WI38 (cell line): ENCODE data around the gene TEFM.

Experiments used
- H3K4me3 ChIP-seq: 2 replicates; pipeline ENCODE4 v1.5.1; 2011; ENCODE audit warnings: low read depth, mild to moderate bottlenecking, control low read depth, low read length
- CTCF ChIP-seq: IDR thresholded peaks from 2 replicates; pipeline ENCODE4 v1.5.1; 2012; ENCODE audit warnings: low read depth, mild to moderate bottlenecking, control low read depth, low read length

TEFM gene

DNA sequence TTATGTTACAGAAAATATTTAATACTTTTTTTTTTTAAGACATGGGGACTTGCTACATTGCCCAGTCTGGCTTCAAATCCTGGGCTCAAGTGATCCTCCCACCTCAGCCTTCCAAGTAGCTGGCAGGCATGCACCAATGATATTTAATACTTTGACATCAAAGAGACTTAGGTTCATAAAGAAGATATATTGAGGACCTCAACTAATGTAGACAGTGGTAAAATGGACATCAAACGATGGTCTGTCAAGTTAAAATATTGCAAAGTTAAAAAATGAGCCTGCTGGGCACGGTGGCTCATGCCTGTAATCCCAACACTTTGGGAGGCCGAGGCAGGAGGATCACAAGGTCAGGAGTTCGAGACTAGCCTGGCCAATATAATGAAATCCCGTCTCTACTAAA lies 8.7 kb downstream of the TEFM start:
- no peak overlapping the region for H3K4me3 ChIP-seq
- no peak for TF ChIP-seq CTCF

GRCh38 chr17:30894236-30894635 lies 11.8 kb downstream of the TEFM start:
- no peak overlapping the region for H3K4me3 ChIP-seq
- no peak for TF ChIP-seq CTCF

DNA sequence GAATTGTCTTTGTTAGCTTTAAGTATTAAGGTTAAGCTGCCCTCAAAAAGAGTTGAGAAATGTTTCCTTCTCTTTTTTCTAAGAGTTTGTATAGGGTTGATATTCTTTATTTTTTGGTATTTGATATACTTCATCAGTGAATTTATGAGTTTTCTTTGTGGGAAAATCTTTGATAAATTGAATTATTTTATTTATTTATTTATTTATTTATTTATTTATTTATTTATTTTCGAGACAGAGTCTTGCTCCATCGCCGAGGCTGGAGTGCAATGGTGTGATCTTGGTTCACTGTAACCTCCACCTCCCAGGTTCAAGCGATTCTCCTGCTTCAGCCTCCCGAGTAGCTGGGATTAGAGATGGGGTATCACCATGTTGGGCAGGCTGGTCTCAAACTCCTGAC lies 19.9 kb downstream of the TEFM start:
- no peak overlapping the region for H3K4me3 ChIP-seq
- no peak for TF ChIP-seq CTCF

- H3K4me3 ChIP-seq, result no peak overlapping the region
- TF ChIP-seq CTCF, result no peak
Measured at GRCh38 chr17:30869005-30869404, 37.0 kb downstream of the TEFM start.

DNA sequence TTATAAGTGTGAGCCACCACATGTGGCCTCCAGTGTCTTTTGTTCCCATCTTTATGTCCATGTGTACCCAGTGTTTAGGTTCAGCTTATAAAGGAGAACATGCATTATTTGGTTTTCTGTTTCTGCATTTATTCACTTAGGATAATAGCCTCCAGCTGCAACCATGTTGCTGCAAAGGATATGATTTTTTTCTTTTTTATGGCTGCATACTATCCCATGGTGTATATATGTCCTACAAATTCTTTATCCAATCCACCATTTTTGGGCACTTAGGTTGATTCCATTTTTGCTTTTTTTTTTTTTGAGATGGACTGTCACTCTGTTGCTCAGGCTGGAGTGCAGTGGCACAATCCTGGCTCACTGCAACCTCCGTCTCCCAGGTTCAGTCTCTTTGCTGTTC lies 41.4 kb downstream of the TEFM start:
- TF ChIP-seq CTCF, result no peak
- no peak overlapping the region for H3K4me3 ChIP-seq

GRCh38 chr17:30858556-30859250 lies 47.3 kb downstream of the TEFM start:
- TF ChIP-seq CTCF, result no peak
- H3K4me3 ChIP-seq, result no peak overlapping the region

DNA sequence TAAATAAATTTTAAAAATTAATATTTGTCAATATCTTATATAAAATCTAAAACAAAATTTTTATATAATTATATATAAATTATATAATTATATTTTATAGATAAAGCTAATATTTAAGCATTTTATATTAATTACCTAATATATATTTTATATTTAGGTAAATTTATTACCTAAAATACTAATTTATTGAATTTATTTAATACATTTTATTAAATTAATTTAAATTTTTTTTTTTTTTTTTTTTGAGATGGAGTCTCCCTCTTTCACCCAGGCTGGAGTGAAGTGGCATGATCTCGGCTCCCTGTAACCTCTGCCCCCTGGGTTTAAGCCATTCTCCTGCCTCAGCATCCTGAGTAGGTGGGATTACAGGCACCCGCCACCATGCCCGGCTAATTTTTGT lies 51.9 kb downstream of the TEFM start:
- H3K4me3 ChIP-seq, result no peak overlapping the region

More for the DNA sequence above, 51.9 kb downstream of the TEFM start:
- no peak for TF ChIP-seq CTCF
